H9 (cell line): ENCODE measurements around the gene TXLNB. TPM values are rescaled to one million over a fixed set of nuclear protein-coding genes. Genes with fewer than 3 reads are reported as not detected.

Source experiments
- DNase-seq: peaks from one replicate; pipeline ENCODE4 v3.0.0-alpha.2; 2017
- H2AFZ ChIP-seq: one replicate; pipeline ENCODE4 v1.6.1; 2013; ENCODE audit warnings: mild to moderate bottlenecking, low read length, control low read depth, moderate library complexity
- H2AK5ac ChIP-seq: 2 replicates; pipeline ENCODE4 v1.6.1; 2013; ENCODE audit warnings: low read length, control low read depth, mixed read lengths; ENCODE audit not compliant: insufficient read length
- H2BK120ac ChIP-seq: one replicate; pipeline ENCODE4 v1.6.1; 2013; ENCODE audit warnings: low read depth, mild to moderate bottlenecking, low read length, control low read depth, inconsistent platforms; ENCODE audit not compliant: poor library complexity, severe bottlenecking
- H2BK12ac ChIP-seq: 2 replicates; pipeline ENCODE4 v1.6.1; 2013; ENCODE audit warnings: low read length, control low read depth, mixed read lengths, low read depth; ENCODE audit not compliant: insufficient read length
- H2BK15ac ChIP-seq: 2 replicates; pipeline ENCODE4 v1.6.1; 2013; ENCODE audit warnings: low read depth, low read length, control low read depth
- H2BK20ac ChIP-seq: one replicate; pipeline ENCODE4 v1.6.1; 2013; ENCODE audit warnings: low read depth, mild to moderate bottlenecking, low read length, control low read depth, inconsistent platforms; ENCODE audit not compliant: poor library complexity, severe bottlenecking
- H2BK5ac ChIP-seq: 2 replicates; pipeline ENCODE4 v1.6.1; 2013; ENCODE audit warnings: low read length, control low read depth, mixed read lengths; ENCODE audit not compliant: insufficient read length
- H3K14ac ChIP-seq: 2 replicates; pipeline ENCODE4 v1.6.1; 2013; ENCODE audit warnings: low read length, control low read depth; ENCODE audit not compliant: insufficient read depth
- H3K18ac ChIP-seq: 2 replicates; pipeline ENCODE4 v1.6.1; 2013; ENCODE audit warnings: low read depth, mild to moderate bottlenecking, mixed read lengths, low read length, control low read depth; ENCODE audit not compliant: insufficient read length
- H3K23ac ChIP-seq: 2 replicates; pipeline ENCODE4 v1.6.1; 2013; ENCODE audit warnings: low read length, control low read depth, mixed read lengths, low read depth; ENCODE audit not compliant: insufficient read length
- H3K23me2 ChIP-seq: 2 replicates; pipeline ENCODE4 v1.6.1; 2013; ENCODE audit warnings: low read depth, mild to moderate bottlenecking, mixed read lengths, low read length, control low read depth; ENCODE audit not compliant: insufficient read length, poor library complexity, severe bottlenecking
- H3K27ac ChIP-seq: 2 replicates; pipeline ENCODE4 v1.5.1; 2013; ENCODE audit warnings: low read length, control low read depth, mixed read lengths, low read depth; ENCODE audit not compliant: insufficient read length
- H3K27me3 ChIP-seq: 2 replicates; pipeline ENCODE4 v1.6.1; 2013; ENCODE audit warnings: low read length, control low read depth, inconsistent platforms; ENCODE audit not compliant: insufficient read depth
- H3K4ac ChIP-seq: 2 replicates; pipeline ENCODE4 v1.6.1; 2013; ENCODE audit warnings: low read depth, mild to moderate bottlenecking, control low read depth, inconsistent platforms, low read length, moderate library complexity
- H3K4me1 ChIP-seq: 2 replicates; pipeline ENCODE4 v1.6.1; 2013; ENCODE audit warnings: low read length, control low read depth, inconsistent platforms; ENCODE audit not compliant: insufficient read depth
- H3K4me2 ChIP-seq: 2 replicates; pipeline ENCODE4 v1.6.1; 2013; ENCODE audit warnings: low read length, control low read depth, mixed read lengths; ENCODE audit not compliant: insufficient read length, insufficient read depth
- H3K56ac ChIP-seq: 2 replicates; pipeline ENCODE4 v1.6.1; 2013; ENCODE audit warnings: low read depth, mild to moderate bottlenecking, mixed read lengths, low read length, control low read depth; ENCODE audit not compliant: insufficient read length
- H3K79me1 ChIP-seq: 2 replicates; pipeline ENCODE4 v1.6.1; 2013; ENCODE audit warnings: low read depth, mild to moderate bottlenecking, moderate library complexity, low read length, control low read depth, inconsistent platforms; ENCODE audit not compliant: insufficient read depth, poor library complexity, severe bottlenecking
- H3K79me2 ChIP-seq: 2 replicates; pipeline ENCODE4 v1.6.1; 2013; ENCODE audit warnings: low read length, control low read depth, inconsistent platforms; ENCODE audit not compliant: insufficient read depth
- H3K9ac ChIP-seq: 2 replicates; pipeline ENCODE4 v1.6.1; 2013; ENCODE audit warnings: low read length, control low read depth, mixed read lengths; ENCODE audit not compliant: insufficient read length; ENCODE audit errors: extremely low read depth
- H3K9me3 ChIP-seq: one replicate; pipeline ENCODE4 v1.6.1; 2013; ENCODE audit warnings: low read depth, low read length, inconsistent platforms; ENCODE audit not compliant: control insufficient read depth
- H3T11ph ChIP-seq: one replicate; pipeline ENCODE4 v1.6.1; 2013; ENCODE audit warnings: mild to moderate bottlenecking, low read length, control low read depth, inconsistent platforms
- H4K20me1 ChIP-seq: one replicate; pipeline ENCODE4 v1.6.1; 2013; ENCODE audit not compliant: control insufficient read depth, insufficient read length, insufficient read depth
- H4K5ac ChIP-seq: 2 replicates; pipeline ENCODE4 v1.6.1; 2013; ENCODE audit warnings: low read depth, mild to moderate bottlenecking, mixed read lengths, low read length, control low read depth; ENCODE audit not compliant: insufficient read length
- H4K8ac ChIP-seq: replicated peaks from 2 replicates; pipeline ENCODE4 v1.6.1; 2013; ENCODE audit warnings: low read length, control low read depth, mixed read lengths, low read depth; ENCODE audit not compliant: insufficient read length
- H4K91ac ChIP-seq: 2 replicates; pipeline ENCODE4 v1.6.1; 2013; ENCODE audit warnings: low read depth, mild to moderate bottlenecking, moderate library complexity, mixed read lengths, low read length, control low read depth; ENCODE audit not compliant: insufficient read length
- H3K27ac Mint-ChIP-seq, 3 experiments: 2 replicates in 2 of 3; 3 replicates in 1 of 3; pipeline ENCODE4 v1.8.0; 2020 to 2021; ENCODE audit warnings: mixed read lengths in 3 of 3, mild to moderate bottlenecking in 1 of 3, moderate library complexity in 1 of 3
- H3K27me3 Mint-ChIP-seq: 2 replicates; pipeline ENCODE4 v1.8.0; 2021; ENCODE audit warnings: low read depth, mild to moderate bottlenecking, moderate library complexity, mixed read lengths
- H3K36me3 Mint-ChIP-seq, 3 experiments: 2 replicates in 2 of 3; 3 replicates in 1 of 3; pipeline ENCODE4 v1.8.0; 2020 to 2021; ENCODE audit warnings: low read depth in 3 of 3, mixed read lengths in 3 of 3; ENCODE audit not compliant: insufficient read depth in 1 of 3
- H3K4me1 Mint-ChIP-seq, 2 experiments: 2 replicates each; pipeline ENCODE4 v1.8.0; 2020; ENCODE audit warnings: mixed read lengths in 2 of 2
- H3K4me3 Mint-ChIP-seq, 2 experiments: 2 replicates in 1 of 2; 3 replicates in 1 of 2; pipeline ENCODE4 v1.8.0; 2020 to 2021; ENCODE audit warnings: mild to moderate bottlenecking in 2 of 2, mixed read lengths in 2 of 2, moderate library complexity in 1 of 2
- H3K9me3 Mint-ChIP-seq, 2 experiments: 2 replicates in 1 of 2; 3 replicates in 1 of 2; pipeline ENCODE4 v1.8.0; 2020; ENCODE audit warnings: mild to moderate bottlenecking in 2 of 2, mixed read lengths in 2 of 2, moderate library complexity in 1 of 2
- WGBS: extraction: QIAGEN DNeasy Blood & Tissue Kit; methylation state at CpG from one replicate; pipeline ENCODE4 v1.1.7; 2013; ENCODE audit warnings: missing lambda C conversion rate, low lambda C conversion rate, mixed read lengths; ENCODE audit not compliant: insufficient read length; ENCODE audit errors: extremely low coverage; 5-methylcytosine and 5-hydroxymethylcytosine counted together
- total RNA-seq: library from RNA; stranded (reverse); gene quantifications from 2 replicates; pipeline ENCODE4 v1.2.1, GENCODE V29; 2021
- TF ChIP-seq, protein P1 (sequence below): fragments of 200-600 bp; sonication (generic); conservative IDR thresholded peaks from 3 replicates; pipeline ENCODE4 v1.8.0; 2021; ENCODE audit warnings: antibody characterized with exemption, mild to moderate bottlenecking

Gene TXLNB
- total RNA-seq, 1 experiment from 2014 or later: 0.04 TPM

DNA sequence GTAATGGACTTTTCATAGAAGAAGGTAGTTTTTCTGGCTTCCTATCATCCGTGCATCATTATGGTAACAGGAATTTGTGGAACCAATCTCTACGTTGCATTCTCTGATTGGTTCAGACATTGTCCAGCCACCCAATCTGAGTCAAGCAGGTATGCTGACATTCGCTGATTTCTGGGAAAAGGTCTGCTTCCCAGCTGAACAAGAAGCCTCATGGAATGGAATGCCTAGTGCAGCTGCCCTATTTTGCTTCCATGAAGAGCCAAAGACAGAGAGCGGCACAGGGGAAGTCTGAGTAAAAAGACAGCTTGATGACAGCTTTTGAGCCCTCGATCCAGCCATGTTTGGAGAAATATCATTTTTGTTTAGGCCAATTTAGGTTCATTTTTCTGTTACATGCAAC, 38.5 kb upstream of the TXLNB start:
- no peak for DNase-seq
- Histone ChIP-seq H2BK5ac (no peak overlapping the region), H4K20me1 (no peaks in the 10 kb centered on the region), H4K8ac (no peak overlapping the region), H3T11ph (no peak overlapping the region), H3K4ac (no peak overlapping the region), H3K23ac (no peak overlapping the region), H3K79me1 (no peaks in the 10 kb centered on the region), H3K79me2 (no peaks in the 10 kb centered on the region), H2AFZ (no peak overlapping the region), H2BK120ac (no peak overlapping the region), H4K5ac (no peak overlapping the region), H2BK12ac (no peak overlapping the region), H3K23me2 (no peaks in the 10 kb centered on the region), H2BK15ac (no peak overlapping the region), H3K27ac (no peak overlapping the region), H3K56ac (no peak overlapping the region), H3K9ac (no peak overlapping the region), H2AK5ac (no peak overlapping the region), H3K27me3 (no peaks in the 10 kb centered on the region), H2BK20ac (no peak overlapping the region), H3K4me1 (no peaks in the 10 kb centered on the region), H3K14ac (no peak overlapping the region), H3K18ac (no peak overlapping the region), H3K4me2 (no peak overlapping the region), H3K9me3 (no peaks in the 10 kb centered on the region), H4K91ac (no peak overlapping the region)
- Mint-ChIP-seq H3K9me3 (peaks cover 0 to 3% of the 10 kb centered on the region in 2 experiments; a peak in 1 of 5 replicates), H3K36me3 (peaks cover 0 to 4% (median 2%) of the 10 kb centered on the region in 3 experiments; a peak in 5 of 7 replicates), H3K27me3 (no peaks in the 10 kb centered on the region), H3K27ac (peak overlapping the region in 1 of 3 experiments; percentile 37; a peak in 1 of 7 replicates), H3K4me3 (no peak overlapping the region), H3K4me1 (peaks cover 0 to 5% of the 10 kb centered on the region in 2 experiments; a peak in 1 of 4 replicates)
- TF ChIP-seq, protein P1, sequence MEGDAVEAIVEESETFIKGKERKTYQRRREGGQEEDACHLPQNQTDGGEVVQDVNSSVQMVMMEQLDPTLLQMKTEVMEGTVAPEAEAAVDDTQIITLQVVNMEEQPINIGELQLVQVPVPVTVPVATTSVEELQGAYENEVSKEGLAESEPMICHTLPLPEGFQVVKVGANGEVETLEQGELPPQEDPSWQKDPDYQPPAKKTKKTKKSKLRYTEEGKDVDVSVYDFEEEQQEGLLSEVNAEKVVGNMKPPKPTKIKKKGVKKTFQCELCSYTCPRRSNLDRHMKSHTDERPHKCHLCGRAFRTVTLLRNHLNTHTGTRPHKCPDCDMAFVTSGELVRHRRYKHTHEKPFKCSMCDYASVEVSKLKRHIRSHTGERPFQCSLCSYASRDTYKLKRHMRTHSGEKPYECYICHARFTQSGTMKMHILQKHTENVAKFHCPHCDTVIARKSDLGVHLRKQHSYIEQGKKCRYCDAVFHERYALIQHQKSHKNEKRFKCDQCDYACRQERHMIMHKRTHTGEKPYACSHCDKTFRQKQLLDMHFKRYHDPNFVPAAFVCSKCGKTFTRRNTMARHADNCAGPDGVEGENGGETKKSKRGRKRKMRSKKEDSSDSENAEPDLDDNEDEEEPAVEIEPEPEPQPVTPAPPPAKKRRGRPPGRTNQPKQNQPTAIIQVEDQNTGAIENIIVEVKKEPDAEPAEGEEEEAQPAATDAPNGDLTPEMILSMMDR: no peak
- WGBS: no CpG with 5 or more reads among the region's 5 CpGs
